Thyroid gland (tissue), 4 donors: ENCODE measurements around the gene APBA3.

ENCODE experiments used
- CTCF ChIP-seq, 6 experiments: fragments of 200-600 bp in 3 of 6; fragments of 450-650 bp in 3 of 6; sonication (generic) in 3 of 6; IDR thresholded peaks; one replicate each; pipeline ENCODE4 v1.5.1; 2016 to 2019; ENCODE audit warnings: antibody characterized with exemption in 6 of 6, mild to moderate bottlenecking in 2 of 6, inconsistent platforms in 1 of 6, moderate library complexity in 1 of 6
- POLR2A ChIP-seq, 2 donors: fragments of 450-650 bp; IDR thresholded peaks; one replicate each; pipeline ENCODE4 v1.6.1; 2017; ENCODE audit warnings: antibody characterized with exemption in 2 of 2, mild to moderate bottlenecking in 2 of 2, moderate library complexity in 1 of 2

GRCh38 chr19:3783660-3784584 is 22.4 kb upstream of the APBA3 start:
- TF ChIP-seq CTCF (IDR thresholded peaks at IDR 0.05) (no peak), POLR2A (IDR thresholded peaks at IDR 0.05) (no peak)
